HG03575 (cell line): ENCODE measurements around the gene PIM1.

Experiments used
- ATAC-seq: cut with Tn5 transposase; IDR thresholded peaks from one replicate; pipeline ENCODE4 v1.9.1; 2021; ENCODE audit not compliant: unreplicated experiment, insufficient number of reproducible peaks, low FRiP score; ENCODE audit errors: extremely low read depth

PIM1 gene

DNA sequence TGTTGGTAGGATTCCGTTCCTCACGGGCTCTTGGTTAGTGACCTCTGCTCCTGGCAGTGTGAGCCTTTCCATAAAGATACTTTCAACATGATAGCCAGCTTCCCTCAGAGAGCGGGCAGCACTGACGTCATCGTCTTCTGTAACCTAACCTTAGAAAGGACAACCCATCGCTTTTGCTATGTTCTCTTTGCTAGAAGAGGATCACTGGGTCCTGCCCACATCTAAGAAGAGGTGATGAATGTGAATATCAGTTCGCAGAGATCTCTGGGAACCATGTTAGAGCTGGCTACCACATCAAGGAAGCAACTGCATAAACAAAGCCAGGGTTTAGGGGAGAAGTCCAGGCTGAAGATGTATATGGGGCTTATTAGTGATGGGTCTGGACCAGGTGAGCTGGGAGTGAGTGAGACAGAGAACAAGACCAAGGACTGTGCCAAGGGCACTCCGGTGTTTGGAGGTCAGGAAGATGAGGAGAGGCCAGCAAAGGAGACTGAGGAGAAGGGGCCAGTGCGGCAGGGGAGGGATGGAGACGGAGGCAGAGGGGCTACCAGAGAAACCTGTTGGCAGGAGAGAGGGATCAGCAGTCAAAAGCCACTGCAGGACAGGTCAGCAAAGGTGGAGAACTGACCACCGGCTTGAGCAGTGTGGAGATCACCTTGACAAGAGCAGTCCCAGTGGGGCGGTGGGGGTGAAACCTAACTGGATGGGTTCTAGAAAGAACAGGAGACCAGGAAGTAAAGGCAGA is 39.7 kb downstream of the PIM1 start:
- no peak for ATAC-seq

DNA sequence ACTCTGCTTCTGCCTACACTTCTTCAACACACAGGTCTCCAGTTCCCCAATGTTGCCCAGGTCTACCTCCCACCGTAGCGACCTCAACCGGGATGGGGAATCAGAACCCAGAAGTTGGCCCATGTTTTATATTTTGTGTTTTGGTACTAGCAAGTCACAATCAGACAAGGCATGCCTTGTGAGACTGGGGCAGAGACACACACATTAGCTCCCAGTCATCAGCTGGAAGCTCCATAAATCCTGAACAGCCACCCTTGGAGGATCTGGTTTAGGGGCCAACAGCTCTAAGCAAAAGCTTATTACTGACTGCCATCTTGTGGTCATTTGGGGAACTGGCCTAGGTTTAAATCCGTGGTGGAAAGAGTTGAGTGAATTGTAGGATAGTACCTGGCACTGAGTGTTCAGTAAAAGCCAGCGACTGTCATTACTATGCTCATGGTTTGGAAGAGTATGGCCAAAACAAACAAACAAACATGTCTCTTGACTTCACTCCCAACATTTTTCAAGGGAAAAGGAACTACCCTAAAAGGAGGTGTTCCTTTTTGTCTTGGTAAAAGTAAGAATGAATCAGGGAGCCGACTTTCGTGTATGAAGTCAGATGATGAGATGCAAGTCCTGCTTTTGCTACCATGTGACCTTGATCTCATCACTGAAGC is 40.5 kb downstream of the PIM1 start:
- no peak for ATAC-seq

DNA sequence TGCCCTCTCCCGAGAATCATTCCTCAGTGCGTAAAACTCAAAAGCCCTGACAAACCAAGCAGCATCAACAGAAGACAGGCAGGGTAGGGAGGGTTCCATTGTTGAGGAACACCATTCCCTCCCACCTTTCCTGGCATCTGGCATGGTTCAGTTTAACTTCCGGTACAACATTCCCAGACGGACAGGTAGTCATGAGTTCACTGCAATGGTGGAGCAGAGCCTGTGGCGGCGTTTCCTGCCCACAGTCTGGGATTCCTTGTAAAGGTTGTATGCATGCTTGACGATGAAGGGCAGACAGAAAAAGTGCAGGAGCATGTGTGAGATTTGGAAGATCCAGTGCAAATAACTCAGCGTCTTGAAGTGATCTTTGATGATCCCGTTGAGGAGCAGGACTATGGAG is 42.3 kb downstream of the PIM1 start:
- no peak for ATAC-seq

DNA sequence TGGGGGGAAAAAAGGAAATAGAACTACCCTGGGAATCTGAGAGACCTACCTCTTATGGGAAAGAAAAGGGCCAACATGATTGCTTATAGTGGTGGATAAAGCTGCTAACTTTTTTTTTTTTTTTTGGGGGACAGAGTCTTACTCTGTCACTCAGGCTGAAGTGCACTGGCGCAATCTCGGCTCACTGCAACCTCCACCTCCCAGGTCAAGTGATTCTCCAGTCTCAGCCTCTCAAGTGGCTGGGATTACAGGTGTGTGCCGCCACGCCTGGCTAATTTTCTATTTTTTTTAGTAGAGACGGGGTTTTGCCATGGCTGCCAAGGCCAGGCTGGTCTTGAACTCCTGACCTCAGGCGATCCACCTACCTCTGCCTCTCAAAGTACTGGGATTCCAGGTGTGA is 48.1 kb downstream of the PIM1 start:
- ATAC-seq, result no peak

DNA sequence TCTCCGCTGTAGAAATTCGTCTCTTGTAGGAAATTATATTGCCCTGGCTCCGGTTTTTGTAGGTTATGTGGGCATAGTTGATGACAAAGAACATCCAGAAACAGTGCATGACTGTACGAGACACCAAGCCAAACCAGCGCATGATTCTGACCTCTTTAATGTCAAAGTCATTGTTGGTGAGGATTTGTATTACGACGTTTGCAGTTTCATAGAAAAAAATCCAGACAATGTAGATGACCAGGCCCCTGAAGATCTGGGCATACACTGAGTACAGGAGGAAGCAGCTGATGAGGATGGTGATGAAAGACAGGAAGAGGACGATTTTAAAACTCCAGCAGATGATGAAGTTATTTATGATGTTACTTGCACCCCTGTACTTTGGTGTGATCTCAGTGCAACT is 48.6 kb downstream of the PIM1 start:
- ATAC-seq, result no peak

DNA sequence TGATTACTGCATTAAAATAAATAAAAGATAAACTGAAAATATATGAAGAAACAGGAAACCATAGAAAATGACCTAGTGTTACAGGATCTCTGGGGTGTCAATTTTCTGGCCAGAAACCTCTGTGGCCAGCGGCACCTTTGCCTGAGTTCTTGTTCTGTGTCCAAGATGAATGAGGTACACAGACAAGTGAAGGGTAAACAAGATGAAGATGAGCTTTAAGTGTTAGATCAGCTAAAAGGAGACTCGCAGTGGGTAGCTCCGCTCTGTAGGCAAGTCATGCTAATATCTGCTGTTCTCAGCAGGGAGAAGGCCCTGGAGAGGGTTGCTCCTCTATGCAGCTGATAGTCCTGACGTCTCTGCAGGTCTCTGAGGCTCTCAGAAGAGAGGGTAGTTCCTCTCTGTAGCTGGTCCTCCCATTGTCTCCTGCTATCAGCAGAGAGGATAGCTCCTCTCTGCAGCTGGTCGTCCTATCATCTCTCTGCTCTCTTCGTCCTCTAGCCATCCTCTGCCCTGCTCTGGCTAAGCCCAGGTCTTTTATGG is 51.7 kb downstream of the PIM1 start:
- ATAC-seq, result no peak

DNA sequence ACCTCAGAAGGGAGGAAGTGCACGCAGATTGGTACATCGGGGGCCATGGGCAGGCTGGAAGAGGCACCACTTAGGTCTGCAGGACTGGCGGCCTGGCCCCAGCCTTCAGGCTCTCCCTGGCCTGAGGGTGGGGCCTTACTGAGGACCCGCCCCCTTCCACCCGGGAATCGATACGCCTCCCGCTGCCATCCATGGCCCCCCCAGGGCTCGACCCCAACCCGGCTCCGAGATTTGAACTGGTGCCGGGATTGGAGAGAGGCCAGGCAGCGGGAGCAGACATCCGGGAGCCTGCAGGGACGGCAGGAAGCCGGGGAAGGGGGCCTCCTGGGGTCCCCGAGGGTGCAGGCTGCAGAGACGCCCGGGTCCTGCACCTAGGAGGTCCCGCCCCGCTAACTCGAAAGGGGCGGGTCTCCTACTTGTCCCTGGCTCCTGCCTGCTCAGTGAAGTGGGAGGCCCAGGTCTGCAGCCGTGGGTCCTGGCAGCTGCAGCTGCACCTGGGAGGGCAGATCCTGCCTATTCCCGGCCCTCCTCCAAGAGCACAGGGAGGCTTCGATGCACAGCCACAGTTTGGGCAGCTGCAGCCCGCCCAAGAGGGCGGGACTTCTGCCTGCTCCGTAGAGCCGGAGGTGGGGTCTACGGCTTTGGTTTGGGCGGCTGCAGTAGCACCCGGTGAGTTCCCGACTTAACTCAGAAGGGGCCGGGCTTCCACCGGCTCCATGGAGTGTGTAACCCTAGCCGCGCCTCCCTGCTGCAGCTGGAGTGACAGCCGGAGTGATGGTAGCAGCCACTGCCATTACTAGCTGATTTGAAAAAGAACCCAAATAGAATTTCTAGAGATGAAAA is 52.4 kb downstream of the PIM1 start:
- no peak for ATAC-seq

DNA sequence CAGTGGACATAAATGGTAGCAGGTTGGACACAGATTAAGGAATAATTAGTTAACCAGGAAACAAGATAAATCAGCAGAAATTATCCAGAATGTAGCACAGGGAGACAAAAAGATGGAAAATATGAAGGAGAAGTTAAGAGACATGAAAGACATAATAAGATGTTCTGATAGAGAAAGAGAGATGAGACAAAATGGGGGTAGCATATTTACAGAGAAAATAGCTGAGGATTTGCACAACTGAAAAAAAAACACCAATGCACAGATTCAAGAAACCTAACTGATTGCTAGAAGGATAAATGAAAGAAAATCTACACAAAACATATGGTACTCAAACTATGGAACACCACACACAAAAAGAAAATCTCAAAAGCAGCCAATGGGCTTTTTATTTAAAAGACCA is 53.0 kb downstream of the PIM1 start:
- ATAC-seq, result no peak
